GM12865 (cell line): ENCODE data around the gene FUT8.

ENCODE experiments used
- DNase-seq: peaks from one replicate; pipeline ENCODE4 v3.0.0; 2010; ENCODE audit warnings: low read depth
- H3K4me3 ChIP-seq: 2 replicates; pipeline ENCODE4 v1.5.1; 2011; ENCODE audit warnings: mild to moderate bottlenecking, low read depth, low read length, control low read depth
- TF ChIP-seq, protein P1 (sequence below): IDR thresholded peaks from 2 replicates; pipeline ENCODE4 v1.5.1; 2011; ENCODE audit warnings: low read length, control low read depth, low read depth, inconsistent platforms; ENCODE audit not compliant: insufficient read depth; ENCODE audit errors: missing control alignments

Gene FUT8

DNA sequence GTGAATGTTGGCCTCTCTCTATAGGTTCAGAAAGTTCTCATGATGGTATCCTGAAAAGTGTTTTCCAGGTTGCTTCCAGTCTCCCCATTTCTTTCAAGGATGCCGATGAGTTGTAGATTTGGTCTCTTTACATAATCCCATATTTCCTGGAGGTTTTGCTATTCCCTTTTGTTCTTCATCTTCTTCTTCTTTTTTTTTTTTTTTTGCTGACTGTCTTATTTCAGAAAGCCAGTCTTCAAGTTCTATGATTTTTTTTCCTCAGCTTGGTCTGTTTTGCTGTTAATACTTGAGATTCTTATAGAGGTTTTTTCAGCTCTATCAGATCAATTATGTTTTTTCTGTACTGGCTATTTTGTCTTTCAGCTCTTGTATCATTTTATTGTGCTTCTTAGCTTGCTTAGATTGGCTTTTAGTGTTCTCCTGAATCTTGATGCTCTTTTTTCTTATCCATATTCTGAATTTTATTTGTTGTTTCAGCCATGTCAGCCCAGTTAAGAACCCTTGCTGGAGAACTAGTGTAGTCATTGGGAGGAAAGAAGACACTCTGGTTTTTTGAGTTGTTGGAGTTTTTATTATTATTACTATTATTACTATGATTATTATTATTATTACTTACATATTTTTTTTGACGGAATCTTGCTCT, 124.4 kb downstream of the FUT8 start:
- TF ChIP-seq, protein P1, sequence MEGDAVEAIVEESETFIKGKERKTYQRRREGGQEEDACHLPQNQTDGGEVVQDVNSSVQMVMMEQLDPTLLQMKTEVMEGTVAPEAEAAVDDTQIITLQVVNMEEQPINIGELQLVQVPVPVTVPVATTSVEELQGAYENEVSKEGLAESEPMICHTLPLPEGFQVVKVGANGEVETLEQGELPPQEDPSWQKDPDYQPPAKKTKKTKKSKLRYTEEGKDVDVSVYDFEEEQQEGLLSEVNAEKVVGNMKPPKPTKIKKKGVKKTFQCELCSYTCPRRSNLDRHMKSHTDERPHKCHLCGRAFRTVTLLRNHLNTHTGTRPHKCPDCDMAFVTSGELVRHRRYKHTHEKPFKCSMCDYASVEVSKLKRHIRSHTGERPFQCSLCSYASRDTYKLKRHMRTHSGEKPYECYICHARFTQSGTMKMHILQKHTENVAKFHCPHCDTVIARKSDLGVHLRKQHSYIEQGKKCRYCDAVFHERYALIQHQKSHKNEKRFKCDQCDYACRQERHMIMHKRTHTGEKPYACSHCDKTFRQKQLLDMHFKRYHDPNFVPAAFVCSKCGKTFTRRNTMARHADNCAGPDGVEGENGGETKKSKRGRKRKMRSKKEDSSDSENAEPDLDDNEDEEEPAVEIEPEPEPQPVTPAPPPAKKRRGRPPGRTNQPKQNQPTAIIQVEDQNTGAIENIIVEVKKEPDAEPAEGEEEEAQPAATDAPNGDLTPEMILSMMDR: no peak
- no peak overlapping the region for H3K4me3 ChIP-seq
- DNase-seq: no peak

DNA sequence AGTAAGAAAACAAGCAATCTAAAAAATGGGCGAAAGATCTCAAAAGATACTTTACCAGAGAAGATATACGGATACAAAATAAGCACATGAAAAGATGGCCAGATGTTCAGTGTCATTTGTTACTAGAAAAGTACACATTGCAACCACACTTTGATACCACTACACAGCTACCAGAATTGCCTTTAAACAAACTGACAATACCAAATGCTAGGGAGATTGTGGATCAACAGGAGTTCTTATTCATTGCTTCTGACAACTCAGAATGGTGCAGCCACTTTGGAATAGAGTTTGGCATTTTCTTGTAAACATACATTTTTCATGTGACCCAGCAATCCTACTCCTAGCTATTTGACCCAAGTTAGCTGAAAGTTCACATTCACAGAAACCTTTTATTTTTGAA, 136.3 kb downstream of the FUT8 start:
- no peak for DNase-seq
- no peak overlapping the region for H3K4me3 ChIP-seq
- TF ChIP-seq, protein P1: no peak

DNA sequence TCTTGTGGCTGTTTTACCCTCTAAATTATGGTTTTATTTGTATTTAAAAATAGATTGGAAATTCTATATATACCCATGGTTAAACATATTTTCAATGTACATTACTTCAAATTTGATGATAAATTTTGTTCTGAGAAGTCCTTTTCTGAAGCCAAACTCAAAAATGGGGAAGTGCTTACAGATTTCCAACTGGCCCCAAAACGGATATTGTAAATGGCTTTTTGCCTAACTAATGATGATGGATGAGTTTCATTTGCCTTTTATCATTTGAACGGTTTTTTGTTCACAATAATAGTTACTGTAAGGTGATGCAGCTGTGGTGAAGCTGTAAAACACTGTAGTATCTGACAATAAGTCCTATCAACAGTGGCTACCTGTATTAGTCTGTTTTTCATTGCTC, 136.9 kb downstream of the FUT8 start:
- no peak overlapping the region for H3K4me3 ChIP-seq
- TF ChIP-seq, protein P1: no peak
- no peak for DNase-seq

DNA sequence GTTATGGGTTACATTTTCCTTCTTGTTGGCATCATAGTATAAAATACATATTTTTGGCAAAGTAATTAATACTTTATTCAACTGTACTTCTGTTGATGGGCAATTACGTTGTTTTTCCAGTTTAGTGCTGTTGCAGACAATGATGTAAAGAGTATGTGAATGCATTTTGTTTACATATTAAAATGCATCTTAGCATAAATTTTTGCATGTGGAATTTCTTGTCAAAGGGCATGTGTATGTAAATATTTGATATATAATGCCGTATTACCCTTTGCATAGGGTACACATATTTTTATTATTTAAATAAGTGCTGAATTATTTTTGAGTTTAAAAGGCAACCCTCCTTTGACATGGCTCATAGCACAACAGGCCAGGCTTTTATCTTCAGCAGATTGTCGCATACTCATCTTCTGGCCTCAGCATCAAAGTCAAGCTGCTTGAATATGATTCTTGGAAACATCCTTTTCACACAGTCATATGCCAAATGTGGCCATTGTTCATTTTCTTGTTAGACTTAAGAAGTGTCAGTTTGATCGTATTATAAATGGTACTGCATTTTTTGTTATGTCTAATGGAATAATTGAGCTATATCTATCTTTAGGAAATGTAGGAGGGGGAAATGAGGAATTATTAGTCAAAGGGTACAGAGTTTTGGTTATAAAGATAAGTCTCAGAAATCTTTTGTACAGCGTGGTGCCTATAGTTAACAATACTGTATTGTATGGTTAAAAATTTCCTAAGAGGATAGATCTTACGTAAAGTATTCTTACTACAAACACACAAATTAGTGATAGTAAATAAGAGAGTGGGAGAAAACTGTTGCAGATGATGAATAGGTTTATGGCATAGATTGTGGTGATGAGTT, 138.5 kb downstream of the FUT8 start:
- no peak overlapping the region for H3K4me3 ChIP-seq
- no peak for DNase-seq
- TF ChIP-seq, protein P1: no peak

DNA sequence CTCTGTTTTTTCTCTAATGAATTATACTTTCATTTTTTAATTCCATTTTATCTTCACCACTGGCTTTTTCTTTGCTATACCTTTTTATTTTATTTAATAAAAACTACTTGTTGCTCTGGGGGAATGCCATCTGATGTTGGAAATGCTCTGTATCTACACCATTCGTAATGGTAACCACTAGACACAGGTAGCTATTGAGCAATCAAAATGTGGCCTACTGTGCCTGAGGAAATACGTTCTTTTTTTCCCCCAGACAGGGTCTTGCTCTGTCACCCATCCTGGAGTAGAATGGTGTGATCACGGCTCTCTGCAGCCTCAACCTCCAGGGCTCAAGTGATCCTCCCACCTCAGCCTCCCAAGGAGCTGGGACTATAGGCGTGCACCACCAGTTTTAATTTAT, 140.2 kb downstream of the FUT8 start:
- TF ChIP-seq, protein P1: no peak
- H3K4me3 ChIP-seq: no peak overlapping the region
- no peak for DNase-seq

DNA sequence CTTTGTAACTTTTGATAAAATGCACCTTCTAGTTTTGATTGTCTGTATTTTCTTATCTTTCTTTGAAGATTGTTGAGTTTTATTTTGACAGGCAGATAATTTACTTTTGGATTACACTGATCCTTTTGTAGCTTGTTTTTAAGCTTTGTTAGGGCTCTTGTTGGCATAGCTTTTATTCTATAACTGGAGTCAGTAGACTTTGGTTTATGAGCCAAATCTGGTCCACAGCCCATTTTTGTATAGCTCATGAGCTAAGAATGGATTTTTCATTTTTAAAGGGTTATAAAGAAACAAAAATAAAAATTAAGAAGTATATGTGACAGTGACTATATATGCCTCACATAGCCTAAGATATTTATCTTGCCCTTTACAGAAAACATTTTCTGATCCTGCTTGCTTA, 142.3 kb downstream of the FUT8 start:
- TF ChIP-seq, protein P1: no peak
- H3K4me3 ChIP-seq: no peak overlapping the region
- no peak for DNase-seq
